ENCODE measurements around the gene DUSP18.

Gene DUSP18

DNA sequence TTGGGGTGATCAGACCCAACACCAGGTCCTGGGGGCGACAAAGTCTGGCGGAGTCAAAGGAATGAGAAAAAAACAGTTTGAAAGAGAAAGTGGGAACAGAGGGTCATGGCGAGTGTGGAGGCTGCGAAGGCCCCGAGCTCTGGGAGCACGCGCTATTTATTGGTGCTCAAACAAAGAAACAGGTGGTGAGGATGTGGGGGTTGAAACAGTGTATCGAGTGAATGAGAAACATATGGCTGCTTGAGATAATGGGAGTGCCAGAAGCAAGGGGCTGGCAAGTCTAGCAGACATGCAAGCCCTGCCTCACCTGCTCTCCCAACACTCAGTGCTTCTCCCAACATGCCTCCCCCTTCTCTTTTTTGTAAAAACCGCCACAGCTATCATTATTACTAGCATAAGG is 7.8 kb upstream of the DUSP18 start:
- TF ChIP-seq, protein P1, sequence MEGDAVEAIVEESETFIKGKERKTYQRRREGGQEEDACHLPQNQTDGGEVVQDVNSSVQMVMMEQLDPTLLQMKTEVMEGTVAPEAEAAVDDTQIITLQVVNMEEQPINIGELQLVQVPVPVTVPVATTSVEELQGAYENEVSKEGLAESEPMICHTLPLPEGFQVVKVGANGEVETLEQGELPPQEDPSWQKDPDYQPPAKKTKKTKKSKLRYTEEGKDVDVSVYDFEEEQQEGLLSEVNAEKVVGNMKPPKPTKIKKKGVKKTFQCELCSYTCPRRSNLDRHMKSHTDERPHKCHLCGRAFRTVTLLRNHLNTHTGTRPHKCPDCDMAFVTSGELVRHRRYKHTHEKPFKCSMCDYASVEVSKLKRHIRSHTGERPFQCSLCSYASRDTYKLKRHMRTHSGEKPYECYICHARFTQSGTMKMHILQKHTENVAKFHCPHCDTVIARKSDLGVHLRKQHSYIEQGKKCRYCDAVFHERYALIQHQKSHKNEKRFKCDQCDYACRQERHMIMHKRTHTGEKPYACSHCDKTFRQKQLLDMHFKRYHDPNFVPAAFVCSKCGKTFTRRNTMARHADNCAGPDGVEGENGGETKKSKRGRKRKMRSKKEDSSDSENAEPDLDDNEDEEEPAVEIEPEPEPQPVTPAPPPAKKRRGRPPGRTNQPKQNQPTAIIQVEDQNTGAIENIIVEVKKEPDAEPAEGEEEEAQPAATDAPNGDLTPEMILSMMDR (IDR thresholded peaks at IDR 0.05; ENCODE audit: low read depth, low read length), result no peak
- DNase-seq (ENCODE audit: low read depth in 2 of 2), result no peak
- H3K4me3 ChIP-seq (replicated peaks in 1 of 2; ENCODE audit: low read depth in 2 of 2, low read length in 2 of 2), result no peak overlapping the region

DNA sequence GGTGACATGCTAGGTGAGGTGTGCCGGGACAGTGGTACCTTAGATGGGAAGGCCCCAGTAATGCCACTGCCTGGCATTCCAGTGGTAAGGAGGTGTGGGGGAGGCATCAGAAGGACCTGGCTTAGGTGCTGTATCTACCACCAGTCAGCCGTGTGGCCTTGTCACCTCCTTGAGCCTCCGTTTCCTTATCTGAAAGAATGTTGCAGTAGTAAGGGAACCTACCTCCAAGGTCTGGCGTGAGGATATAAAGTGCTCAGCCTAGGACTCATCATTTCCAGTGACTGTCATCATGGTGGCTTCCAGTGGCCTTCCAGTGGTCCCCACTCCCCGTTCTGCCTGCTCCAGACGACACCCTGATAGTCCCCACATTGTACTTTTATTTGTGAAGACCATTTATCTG is 6.8 kb upstream of the DUSP18 start:
- no peak for DNase-seq (ENCODE audit: low read depth in 2 of 2)
- no peak overlapping the region for H3K4me3 ChIP-seq (replicated peaks in 1 of 2; ENCODE audit: low read depth in 2 of 2, low read length in 2 of 2)
- TF ChIP-seq, protein P1 (IDR thresholded peaks at IDR 0.05; ENCODE audit: low read depth, low read length), result no peak

- TF ChIP-seq, protein P1 (IDR thresholded peaks at IDR 0.05; ENCODE audit: low read depth, low read length), result no peak
- DNase-seq (ENCODE audit: low read depth in 2 of 2), result no peak
- no peak overlapping the region for H3K4me3 ChIP-seq (replicated peaks in 1 of 2; ENCODE audit: low read depth in 2 of 2, low read length in 2 of 2)
Measured at GRCh38 chr22:30673136-30673535, 5.5 kb upstream of the DUSP18 start.

GRCh38 chr22:30671071-30671470 is 3.4 kb upstream of the DUSP18 start:
- TF ChIP-seq, protein P1 (IDR thresholded peaks at IDR 0.05; ENCODE audit: low read depth, low read length), result no peak
- no peak overlapping the region for H3K4me3 ChIP-seq (replicated peaks in 1 of 2; ENCODE audit: low read depth in 2 of 2, low read length in 2 of 2)
- no peak for DNase-seq (ENCODE audit: low read depth in 2 of 2)

DNA sequence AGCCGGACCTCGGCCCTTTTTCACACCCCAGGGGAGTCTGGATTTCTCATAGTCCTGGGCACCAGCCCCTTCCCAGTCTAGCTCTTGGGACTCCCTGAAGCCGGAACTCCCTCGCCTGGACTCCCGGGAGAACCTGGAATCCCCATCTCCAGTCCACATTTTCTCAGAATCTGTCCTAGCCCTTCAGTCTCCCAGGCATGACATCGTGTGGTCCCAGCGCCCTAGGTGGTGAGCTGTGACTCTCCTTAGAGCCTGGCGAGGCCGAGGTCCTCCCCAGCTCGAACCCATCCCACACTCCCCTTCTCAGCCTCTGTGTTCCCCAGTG is 673 bp upstream of the DUSP18 start:
- H3K4me3 ChIP-seq (replicated peaks in 1 of 2; ENCODE audit: low read depth in 2 of 2, low read length in 2 of 2), result peak overlapping the region; percentile 88 to 90
- no peak for DNase-seq (ENCODE audit: low read depth in 2 of 2)
- TF ChIP-seq, protein P1 (IDR thresholded peaks at IDR 0.05; ENCODE audit: low read depth, low read length), result no peak

GRCh38 chr22:30667107-30667493 is 575 bp downstream of the DUSP18 start:
- TF ChIP-seq, protein P1 (IDR thresholded peaks at IDR 0.05; ENCODE audit: low read depth, low read length), result no peak
- peak overlapping the region; percentile 88 to 90 for H3K4me3 ChIP-seq (replicated peaks in 1 of 2; ENCODE audit: low read depth in 2 of 2, low read length in 2 of 2)
- DNase-seq (ENCODE audit: low read depth in 2 of 2), result peak in 1 of 2 donors; percentile 18

GRCh38 chr22:30665786-30666185 is 1.9 kb downstream of the DUSP18 start:
- no peak for DNase-seq (ENCODE audit: low read depth in 2 of 2)

More at GRCh38 chr22:30665786-30666185, 1.9 kb downstream of the DUSP18 start:
- H3K4me3 ChIP-seq (replicated peaks in 1 of 2; ENCODE audit: low read depth in 2 of 2, low read length in 2 of 2), result no peak overlapping the region
- TF ChIP-seq, protein P1 (IDR thresholded peaks at IDR 0.05; ENCODE audit: low read depth, low read length), result no peak

Data from cardiac fibroblast (primary cell).